GM18873 (cell line): ENCODE results near the gene RIPOR3.
A peak's percentile ranks its signal among the peaks of the same experiment; 100 is the strongest.

Experiments used
- ATAC-seq: cut with Tn5 transposase; IDR thresholded peaks from one replicate; pipeline ENCODE4 v1.9.1; 2021; ENCODE audit warnings: mild to moderate bottlenecking, moderate library complexity, moderate number of reproducible peaks; ENCODE audit not compliant: unreplicated experiment, low FRiP score

The RIPOR3 gene

DNA sequence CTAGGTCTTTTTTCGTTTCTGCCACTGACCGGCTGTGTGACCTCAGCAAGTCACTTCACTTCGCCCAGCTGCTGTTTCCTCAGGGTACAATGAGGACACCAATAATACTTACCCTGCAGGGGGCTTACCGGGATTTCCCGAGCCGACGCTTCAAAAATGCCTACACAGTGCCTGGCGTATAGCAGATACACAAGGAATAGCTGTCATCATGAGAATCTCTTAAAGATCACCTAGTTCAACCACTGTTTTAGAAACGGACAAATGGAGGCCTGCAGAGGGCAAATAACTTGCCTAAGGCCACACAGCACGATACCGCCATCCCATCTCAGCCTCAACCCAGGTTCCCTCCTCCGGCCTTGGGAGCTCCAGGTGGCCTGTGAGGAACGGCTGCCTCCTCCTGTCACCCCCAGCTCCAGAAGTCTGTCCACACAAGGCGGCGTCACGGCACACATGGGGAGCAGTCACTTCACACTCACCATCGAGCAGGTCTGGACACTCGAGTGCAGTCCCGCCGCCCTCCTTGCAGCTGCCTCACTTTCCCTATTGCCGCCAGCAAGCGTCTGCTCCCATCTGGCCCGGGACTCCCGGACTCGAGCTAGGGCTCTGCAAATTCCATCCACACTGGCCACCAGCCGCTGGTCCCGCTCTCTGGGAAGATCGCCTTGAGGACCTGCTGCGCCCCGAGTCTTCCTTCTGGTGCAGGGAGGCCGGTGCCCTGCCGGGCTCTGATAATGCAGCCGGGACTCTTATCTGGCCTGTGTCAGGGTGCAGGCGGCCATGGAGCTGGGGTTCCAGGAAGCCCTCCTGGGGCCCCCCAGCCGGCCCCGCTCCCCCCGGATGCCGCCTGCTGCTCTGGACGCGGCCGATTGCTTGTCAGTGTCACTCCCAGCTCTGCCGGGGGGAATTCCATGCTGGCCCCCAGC lies at the start of gene RIPOR3:
Gene RIPOR3 (minus strand): TSS at position 893 of the 923 bp plus-strand sequence. CDS start 414 bp downstream, at position 479.
- ATAC-seq, result no peak

GRCh38 chr20:50737352-50737751 lies 46.0 kb upstream of the RIPOR3 start:
- ATAC-seq, result no peak

DNA sequence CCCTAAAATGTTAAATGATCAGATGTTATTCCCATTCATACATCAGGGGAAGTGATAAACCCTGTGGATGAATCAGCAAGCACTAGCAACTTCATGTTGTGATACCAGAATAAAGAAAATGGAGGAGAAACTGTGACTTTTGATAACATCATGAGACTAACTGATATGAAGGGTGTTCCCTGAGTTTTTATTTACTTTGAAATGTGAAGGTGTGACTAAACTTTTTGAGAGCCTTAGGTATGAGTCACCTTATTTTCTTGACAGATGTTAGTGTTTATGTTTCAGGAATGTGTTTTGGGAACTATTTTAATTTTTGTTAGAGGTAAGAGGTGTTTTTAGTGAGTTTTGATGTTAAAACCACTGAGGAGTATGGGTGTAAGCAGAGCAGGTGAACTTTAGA lies 44.5 kb upstream of the RIPOR3 start:
- ATAC-seq, result no peak

DNA sequence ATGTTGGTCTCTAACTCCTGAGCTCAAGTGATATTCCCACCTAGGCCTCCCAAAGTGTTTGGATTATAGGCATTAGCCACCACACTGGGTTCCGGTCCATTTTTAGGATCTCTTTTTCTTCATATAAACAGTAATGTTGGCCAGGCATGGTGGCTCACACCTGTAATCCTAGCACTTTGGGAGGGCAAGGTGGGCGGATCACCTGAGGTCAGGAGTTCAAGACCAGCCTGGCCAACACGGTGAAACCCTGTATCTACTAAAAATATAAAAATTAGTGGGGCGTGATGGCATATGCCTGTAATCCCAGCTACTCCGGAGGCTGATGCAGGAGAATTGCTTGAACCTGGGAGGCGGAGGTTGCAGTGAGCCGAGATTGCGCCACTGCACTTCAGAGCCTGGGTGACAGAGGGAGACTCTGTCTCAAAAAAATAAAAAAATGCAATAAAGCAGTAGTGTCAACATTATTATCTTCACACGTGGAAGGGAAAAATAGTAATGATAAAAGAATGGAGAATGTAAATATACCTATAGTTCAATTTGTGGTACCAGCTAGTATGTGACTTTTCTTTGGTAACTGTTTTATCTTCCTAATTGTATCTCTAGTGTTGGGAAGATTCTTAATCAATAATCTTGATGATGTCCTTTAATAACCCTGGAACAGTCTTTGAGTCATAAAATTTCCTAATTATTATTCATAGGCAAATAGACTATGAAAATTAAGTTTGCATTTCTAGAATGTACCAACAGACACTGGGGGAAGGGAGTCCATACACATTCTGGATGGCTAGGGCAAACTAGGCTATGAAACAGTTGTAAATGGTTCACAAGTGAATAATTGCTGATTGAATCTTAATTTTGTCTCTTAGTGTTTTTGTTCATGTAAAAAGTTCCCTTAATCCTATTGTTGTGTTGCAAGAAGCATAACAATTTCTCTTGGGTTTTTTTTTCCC lies 43.7 kb upstream of the RIPOR3 start:
- ATAC-seq, result no peak

DNA sequence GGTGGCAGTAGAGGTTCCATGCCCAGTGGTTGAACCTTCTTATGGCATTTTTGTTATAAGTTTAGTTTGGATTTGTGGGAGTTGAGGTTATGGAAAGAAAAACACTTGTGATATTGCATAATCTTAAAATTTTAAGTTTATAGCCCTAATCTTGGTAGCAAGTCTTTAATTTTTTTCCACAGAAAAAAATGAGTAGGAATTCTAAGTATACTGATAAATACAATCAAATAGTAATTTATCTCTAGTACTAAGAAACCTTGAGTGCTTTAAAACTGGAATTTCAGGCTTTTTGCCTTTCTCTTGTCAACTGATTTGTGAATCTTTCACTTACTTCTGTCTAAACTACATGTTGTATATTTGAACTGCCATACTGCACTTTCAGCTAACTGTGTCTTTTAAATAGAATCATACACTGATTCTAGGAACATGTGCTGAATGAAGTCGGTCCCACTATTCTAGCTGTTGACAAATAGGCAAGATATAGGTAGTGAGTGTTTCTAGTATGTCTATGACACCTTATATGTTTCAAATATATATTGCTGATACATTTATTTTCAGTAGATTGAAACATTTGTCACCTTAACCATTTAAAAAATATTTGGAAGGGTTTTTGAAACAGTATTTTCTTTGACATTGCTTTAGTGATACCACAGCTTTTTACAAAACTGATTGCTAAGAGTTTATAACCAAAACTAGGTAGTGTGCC lies 42.5 kb upstream of the RIPOR3 start:
- no peak for ATAC-seq

- no peak for ATAC-seq
Observed at GRCh38 chr20:50731930-50732690, 40.8 kb upstream of the RIPOR3 start.

DNA sequence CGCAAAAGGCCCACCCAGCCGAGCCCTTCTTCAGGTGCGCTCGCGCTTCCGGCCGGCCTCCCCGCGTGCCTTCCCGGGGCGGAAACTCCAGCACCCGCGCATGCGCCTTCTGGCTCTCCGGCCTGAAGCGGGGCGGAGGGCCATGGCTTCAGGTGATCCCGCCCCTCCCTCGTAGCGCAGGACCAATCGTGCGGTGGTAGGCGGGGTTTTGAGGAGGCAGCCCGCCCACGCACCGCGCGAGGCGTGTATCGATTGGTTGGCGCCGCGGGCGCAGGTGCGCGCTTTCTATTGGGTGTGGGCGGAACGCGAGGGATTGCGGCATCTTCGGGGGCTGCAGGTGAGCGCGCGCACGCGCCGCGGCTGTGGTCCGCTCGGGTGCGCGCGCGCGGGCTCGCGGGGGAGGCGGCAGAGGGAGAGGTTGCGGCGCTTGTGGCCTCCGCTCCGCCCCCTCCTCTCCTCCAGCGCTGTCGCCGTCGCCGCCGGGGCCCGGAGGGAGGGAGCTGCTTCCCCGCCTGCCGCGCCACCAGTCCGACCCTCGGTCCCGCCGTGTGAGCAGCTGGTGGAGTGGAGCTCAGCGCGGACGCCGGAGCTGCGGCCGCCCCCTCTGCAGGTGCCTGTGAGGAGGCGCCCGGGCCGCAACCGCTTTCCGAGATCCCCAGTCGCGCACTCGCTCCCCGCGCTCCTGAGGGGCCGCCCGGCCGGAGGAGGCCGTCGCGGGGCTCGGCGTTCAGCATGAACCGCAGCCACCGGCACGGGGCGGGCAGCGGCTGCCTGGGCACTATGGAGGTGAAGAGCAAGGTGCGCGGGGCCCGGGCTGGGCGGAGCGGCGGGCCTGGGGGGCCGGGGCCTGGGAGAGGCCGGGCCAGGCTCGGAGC lies 40.0 kb upstream of the RIPOR3 start, which contains the start of gene PARD6B:
Gene PARD6B (plus strand): TSS at position 526 of the 875 bp plus-strand sequence. CDS start 207 bp downstream, at position 733.
- peak; percentile 76 for ATAC-seq

DNA sequence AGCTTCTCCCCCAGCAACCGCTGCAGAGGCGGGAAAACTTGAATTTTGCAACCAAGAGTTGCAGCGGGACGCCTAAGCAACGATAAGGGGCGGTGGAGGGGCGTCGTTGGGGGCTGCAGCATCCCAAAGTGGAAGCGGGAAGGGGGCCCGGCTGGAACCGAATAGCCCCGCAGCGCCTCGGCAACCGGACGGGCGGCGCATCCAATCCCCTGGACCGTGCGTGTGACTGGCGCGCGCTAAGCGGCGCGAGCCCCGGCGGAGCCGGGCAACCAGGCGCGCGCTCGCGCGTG lies 39.4 kb upstream of the RIPOR3 start:
- no peak for ATAC-seq

- ATAC-seq, result no peak
Observed at GRCh38 chr20:50729901-50730764, 38.8 kb upstream of the RIPOR3 start.

- ATAC-seq, result no peak
Observed at GRCh38 chr20:50728981-50729874, 37.9 kb upstream of the RIPOR3 start.

- no peak for ATAC-seq
Observed at GRCh38 chr20:50728486-50728980, 37.2 kb upstream of the RIPOR3 start.

DNA sequence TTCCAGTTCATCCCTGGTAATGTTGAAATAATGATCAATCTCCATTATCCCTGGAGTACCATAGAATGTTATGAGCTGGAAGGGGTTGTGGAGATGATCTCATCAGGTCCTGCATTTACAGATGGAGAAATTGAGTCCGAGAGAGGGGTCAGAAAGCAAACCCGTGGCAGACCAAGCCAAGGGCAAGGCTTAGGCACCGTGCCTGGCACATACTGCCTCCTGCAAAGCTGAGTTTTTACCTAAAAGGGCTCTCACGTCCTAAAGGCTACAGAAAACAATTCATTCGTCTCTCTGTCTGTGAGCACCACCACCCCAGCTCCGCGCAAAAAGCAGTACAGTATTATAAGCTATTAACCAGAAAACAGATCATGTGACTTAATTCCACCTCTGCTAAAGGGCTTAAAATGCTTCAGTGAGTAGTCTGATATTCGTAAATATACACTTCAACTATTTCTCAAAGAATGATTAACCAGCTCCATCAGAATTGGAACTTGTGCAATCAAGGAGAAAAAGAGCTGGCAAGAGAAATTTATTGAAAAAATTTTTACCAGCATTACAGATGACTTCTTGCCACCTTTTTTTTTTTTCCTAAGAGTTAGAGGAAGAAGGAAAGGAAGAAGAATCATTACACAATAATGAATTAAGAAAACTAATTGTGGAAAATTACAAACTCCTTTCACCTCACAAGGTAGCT lies 36.6 kb upstream of the RIPOR3 start:
- no peak for ATAC-seq

DNA sequence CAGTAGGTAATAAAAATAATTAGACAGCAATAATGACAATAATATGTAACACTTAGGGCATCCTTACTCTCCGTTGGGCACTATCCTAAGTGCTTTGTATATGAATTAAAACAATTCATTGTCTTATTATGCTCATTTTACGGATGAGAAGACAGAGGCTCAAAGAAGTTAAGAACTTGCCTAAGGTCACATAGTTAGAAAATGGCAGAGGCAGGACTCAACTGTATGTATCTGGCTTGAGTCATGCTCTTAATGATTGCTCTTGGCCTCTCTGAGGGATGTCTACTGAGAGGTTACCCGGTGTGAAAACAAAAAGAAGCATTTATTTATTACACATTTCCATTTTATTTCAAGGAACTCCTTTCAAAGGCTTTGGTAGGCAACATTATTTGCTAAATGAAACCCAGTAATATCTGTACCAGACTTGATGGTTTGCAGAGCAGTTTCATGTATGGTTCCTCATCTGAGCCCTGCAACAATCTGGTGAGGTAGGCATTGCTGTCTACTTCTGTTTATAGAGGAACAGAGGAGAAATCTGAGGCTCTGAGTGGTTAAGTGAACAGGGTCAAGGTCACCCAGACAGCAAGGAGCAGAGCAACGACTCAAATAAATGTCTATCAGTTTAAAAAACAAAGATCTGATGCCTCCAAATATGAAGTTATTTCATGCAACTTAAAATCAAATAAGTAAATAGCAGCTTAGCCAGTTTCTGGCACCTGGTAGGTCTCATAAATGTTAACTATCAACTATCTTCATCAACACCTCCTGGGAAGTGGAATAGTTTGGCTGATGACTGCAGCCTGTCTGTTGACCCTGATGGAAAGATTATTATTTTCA lies 35.8 kb upstream of the RIPOR3 start:
- no peak for ATAC-seq

- no peak for ATAC-seq
Observed at GRCh38 chr20:50725724-50726005, 34.3 kb upstream of the RIPOR3 start.

DNA sequence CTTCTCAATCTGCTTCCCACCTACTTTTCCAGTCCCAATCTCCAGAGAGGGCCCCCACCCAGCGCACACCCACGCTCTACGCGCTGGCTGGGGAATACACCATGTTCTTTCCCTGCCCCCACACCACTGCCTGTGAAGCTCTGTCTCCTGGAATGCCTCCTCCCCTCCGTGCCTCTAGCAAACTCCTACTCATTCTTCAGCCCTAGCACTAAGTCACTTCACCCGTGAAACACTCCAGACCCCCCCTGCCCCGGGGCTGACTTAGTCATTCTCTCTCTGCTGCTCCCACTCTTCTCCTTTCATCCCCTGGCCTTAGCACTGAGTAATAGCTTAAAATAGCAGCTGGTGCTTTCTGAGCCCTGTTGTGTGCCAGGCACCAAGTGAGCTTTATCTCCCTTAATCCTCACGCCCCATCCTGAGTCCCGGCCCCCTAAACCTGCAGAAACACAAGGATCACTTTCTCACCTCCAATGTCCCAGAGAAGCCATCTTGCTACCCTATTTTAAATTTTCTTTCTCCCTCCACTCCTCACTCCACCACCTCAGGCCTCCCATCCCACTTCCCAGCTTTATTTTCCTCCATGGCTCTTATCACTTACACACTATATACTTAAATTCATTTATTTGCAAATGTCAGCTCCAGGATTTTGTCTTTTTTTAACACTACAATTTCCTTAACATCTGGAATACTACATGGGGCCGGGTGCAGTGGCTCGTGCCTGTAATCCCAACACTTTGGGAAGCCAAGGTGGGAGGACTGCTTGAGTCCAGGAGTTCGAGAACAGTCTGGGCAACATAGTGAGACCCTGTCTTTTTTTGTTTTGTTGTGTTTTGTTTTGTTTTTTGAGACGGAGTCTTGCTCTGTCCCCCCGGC lies 33.7 kb upstream of the RIPOR3 start:
- no peak for ATAC-seq
